GM12892 (cell line): Measurements from ENCODE around the gene RASA2.

Experiments
- POLR2A ChIP-seq: IDR thresholded peaks from 2 replicates; pipeline ENCODE4 v1.6.1; 2011; ENCODE audit warnings: low read depth, low read length, control low read depth
- TAF1 ChIP-seq: IDR thresholded peaks from 2 replicates; pipeline ENCODE4 v1.6.1; 2011; ENCODE audit warnings: low read depth, mild to moderate bottlenecking, control low read depth, low read length, borderline replicate concordance

- TF ChIP-seq TAF1 (no peak), POLR2A (no peak)
Measured at GRCh38 chr3:141650783-141651182, 164.0 kb downstream of the RASA2 start.
